ENCODE data around the gene CYB5R2.

Gene CYB5R2

DNA sequence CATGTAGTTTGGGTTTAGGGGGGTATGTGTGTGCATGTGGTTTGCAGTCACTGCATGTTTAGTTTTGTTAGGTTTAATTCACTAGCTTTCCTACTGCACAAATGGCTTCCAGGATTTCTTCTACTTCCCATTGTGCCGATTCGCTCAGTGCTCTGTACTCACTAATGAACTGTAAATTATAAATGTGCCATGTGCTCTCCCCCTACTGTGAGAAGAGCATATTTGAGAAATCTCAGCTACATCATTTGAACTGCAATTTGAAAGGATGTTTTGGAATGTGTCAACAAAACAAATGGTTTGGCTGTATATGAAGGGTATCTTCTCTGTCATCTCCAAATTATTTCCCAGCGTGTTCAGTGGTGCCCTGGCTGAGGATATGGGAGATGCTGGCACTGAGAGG is 28.1 kb downstream of the CYB5R2 start:
- no peak for DNase-seq (ENCODE audit: low read depth)
- no peak overlapping the region for H3K4me3 ChIP-seq (ENCODE audit: low read depth, low read length)
- TF ChIP-seq, protein P1, sequence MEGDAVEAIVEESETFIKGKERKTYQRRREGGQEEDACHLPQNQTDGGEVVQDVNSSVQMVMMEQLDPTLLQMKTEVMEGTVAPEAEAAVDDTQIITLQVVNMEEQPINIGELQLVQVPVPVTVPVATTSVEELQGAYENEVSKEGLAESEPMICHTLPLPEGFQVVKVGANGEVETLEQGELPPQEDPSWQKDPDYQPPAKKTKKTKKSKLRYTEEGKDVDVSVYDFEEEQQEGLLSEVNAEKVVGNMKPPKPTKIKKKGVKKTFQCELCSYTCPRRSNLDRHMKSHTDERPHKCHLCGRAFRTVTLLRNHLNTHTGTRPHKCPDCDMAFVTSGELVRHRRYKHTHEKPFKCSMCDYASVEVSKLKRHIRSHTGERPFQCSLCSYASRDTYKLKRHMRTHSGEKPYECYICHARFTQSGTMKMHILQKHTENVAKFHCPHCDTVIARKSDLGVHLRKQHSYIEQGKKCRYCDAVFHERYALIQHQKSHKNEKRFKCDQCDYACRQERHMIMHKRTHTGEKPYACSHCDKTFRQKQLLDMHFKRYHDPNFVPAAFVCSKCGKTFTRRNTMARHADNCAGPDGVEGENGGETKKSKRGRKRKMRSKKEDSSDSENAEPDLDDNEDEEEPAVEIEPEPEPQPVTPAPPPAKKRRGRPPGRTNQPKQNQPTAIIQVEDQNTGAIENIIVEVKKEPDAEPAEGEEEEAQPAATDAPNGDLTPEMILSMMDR (IDR thresholded peaks at IDR 0.05; ENCODE audit: low read depth, low read length, missing control alignments), result no peak
- in situ Hi-C loops (cut with HindIII; ENCODE audit: low sequenced_read_pairs), result no loop called here

DNA sequence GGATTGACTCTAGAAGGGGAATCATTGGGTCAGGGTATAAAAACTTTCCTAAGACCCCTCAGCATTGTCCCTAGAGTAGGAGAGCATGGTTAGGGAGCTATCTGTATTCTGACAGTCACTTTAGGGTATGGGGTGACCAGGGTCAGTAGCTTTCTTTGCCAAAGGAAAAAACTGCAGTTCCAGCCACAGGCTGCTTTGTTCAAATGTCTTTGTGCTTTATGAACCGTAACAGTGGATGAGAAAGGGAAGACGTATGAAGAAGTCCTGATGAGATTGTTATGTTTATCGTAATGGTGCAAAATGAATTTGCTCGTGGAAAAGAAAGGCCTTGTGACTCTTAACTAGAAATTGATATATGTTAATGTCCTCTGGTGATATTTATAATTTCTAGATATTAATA is 30.0 kb downstream of the CYB5R2 start:
- TF ChIP-seq, protein P1 (IDR thresholded peaks at IDR 0.05; ENCODE audit: low read depth, low read length, missing control alignments), result no peak
- H3K4me3 ChIP-seq (ENCODE audit: low read depth, low read length), result no peak overlapping the region
- DNase-seq (ENCODE audit: low read depth), result no peak
- in situ Hi-C loops (cut with HindIII; ENCODE audit: low sequenced_read_pairs), result no loop called here

DNA sequence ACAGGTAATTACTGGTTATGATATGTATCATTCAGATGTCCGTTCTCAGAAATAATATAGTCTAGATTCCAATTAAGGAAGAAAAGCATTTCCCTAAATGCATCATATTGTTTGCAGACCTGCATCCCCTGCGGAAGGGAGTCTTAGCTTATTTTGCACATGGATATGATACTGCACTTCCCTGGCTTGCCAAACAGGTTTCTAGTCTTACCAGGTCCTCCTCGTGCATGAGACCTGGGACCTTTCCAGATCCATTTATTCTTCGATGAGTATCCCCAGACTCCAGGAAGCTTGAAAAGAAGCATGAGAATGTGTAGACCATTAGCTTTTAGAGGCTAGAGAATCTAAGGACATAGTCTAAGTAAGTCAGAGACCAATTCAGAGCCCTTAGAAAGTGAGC is 30.6 kb downstream of the CYB5R2 start:
- no peak overlapping the region for H3K4me3 ChIP-seq (ENCODE audit: low read depth, low read length)
- DNase-seq (ENCODE audit: low read depth), result no peak
- TF ChIP-seq, protein P1 (IDR thresholded peaks at IDR 0.05; ENCODE audit: low read depth, low read length, missing control alignments), result no peak
- in situ Hi-C loops (cut with HindIII; ENCODE audit: low sequenced_read_pairs), result no loop called here

DNA sequence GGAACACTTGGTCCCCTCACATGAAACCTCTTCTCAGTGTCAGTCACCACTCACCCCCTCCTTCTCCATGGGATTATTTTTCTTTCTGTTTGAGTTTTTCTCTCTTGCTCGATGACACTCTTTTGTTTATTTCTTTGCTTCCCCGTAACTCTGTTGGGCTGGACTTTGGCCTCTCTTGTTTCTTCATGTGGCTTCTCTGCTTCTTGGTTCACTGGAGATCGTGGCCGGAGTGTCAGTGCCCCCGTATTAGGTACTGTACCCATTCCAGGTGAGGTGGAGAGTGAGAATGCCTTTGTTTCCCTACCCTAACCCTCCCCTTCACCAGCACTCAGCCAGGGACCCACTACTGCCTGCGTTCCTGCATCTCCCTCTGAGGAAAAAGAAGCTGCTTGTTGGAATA is 32.5 kb downstream of the CYB5R2 start:
- H3K4me3 ChIP-seq (ENCODE audit: low read depth, low read length), result no peak overlapping the region
- DNase-seq (ENCODE audit: low read depth), result no peak
- in situ Hi-C loops (cut with HindIII; ENCODE audit: low sequenced_read_pairs), result no loop called here
- TF ChIP-seq, protein P1 (IDR thresholded peaks at IDR 0.05; ENCODE audit: low read depth, low read length, missing control alignments), result no peak

DNA sequence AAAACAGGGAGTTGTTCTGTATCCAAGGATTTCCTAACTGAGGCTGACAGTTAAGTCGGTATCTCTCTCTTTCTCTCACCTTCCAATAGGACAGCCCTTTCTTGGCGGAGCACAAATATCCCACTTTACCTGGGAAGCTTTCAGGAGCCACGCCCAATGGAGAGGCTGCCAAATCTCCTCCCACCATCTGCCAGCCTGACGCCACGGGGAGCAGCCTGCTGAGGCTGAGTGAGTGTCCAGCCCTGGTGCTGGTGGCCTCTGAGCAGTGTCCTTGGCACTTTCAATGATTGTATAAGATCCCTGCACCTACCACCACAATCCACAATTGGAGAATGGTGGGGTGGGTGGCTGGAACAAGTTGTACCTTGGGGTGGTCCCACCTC is 33.7 kb downstream of the CYB5R2 start:
- TF ChIP-seq, protein P1 (IDR thresholded peaks at IDR 0.05; ENCODE audit: low read depth, low read length, missing control alignments), result no peak
- H3K4me3 ChIP-seq (ENCODE audit: low read depth, low read length), result no peak overlapping the region
- no peak for DNase-seq (ENCODE audit: low read depth)
- in situ Hi-C loops (cut with HindIII; ENCODE audit: low sequenced_read_pairs), result no loop called here

DNA sequence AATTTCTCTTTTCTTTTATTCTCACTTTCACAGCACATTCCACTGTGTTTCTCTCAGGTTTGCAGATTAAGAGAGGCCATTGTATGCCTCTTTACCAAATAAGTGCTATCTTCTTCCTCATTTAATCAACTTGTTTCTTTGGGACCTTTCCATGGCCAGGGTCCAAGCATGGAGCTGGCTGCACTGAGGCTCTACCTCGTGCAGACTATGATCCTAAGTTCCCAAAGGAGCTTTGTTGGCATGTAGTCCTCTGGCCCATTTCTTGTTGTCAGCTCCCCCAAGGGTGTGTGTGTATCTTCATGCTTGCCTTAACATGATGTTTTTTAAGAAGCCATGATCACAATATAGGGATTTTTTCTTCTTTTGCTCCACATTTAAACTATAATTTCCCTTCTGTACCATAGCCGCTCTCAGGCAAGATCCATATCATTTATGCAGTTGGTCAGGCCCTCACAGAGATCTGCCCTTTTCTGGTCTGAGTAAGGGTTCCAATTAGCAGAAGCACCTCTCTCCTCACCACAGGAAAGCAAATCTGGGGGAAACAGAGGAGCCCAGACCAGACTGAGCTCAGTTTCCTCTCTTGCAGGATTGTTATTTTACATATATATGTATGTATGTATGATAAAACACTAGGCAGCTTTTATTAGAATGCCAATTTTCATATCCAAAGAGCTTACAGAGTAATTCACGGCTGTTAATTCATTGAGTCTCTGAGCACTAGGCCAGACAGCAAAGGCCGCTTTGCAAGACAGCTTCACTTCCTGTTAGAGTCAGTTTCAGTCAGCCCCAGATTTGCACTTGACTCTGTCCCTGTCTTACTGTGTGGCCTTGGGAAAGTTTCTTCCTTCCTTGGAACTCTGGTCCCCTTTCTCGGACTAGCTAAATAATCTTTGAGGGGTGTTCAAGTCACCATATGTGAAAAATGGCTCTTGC is 34.3 kb downstream of the CYB5R2 start:
- TF ChIP-seq, protein P1 (IDR thresholded peaks at IDR 0.05; ENCODE audit: low read depth, low read length, missing control alignments), result no peak
- in situ Hi-C loops (cut with HindIII; ENCODE audit: low sequenced_read_pairs), result no loop called here
- DNase-seq (ENCODE audit: low read depth), result no peak
- H3K4me3 ChIP-seq (ENCODE audit: low read depth, low read length), result no peak overlapping the region

Data from astrocyte of the cerebellum (primary cell).